ENCODE measurements around the gene USP21. TPM values are rescaled to one million over a fixed set of nuclear protein-coding genes. Genes with fewer than 3 reads are reported as not detected.

USP21 gene
- total and polyA plus RNA-seq, 9 of the 15 experiments (the other 6 are each of a cell fraction or from before 2014, with no cell fraction given): 4.9 to 52.4 (median 21.6) TPM

DNA sequence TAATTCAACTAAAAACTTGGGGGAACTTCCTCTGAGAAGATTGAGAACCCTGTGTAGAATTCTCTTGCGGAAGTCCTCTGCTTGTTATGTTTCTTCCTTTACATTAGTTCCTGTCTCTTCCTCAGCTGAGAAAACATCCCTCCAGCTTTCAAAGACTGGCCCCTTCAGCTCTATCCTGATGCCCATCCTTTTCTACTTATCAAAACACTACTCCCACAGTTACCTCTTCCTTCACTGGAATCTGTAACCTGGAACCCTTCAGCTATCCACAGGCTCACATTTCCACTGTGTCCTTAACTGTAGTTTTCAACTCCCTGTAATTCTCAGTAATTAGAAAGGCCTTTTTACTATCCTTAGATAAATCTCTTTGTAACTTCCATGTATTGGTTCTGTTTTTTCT lies 20.9 kb upstream of the USP21 start (continued):
- TF ChIP-seq, protein P1, sequence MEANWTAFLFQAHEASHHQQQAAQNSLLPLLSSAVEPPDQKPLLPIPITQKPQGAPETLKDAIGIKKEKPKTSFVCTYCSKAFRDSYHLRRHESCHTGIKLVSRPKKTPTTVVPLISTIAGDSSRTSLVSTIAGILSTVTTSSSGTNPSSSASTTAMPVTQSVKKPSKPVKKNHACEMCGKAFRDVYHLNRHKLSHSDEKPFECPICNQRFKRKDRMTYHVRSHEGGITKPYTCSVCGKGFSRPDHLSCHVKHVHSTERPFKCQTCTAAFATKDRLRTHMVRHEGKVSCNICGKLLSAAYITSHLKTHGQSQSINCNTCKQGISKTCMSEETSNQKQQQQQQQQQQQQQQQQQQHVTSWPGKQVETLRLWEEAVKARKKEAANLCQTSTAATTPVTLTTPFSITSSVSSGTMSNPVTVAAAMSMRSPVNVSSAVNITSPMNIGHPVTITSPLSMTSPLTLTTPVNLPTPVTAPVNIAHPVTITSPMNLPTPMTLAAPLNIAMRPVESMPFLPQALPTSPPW (CRISPR knock-in tag; IDR thresholded peaks at IDR 0.05): no peak
- no peak for TF ChIP-seq EGR1 (conservative IDR thresholded peaks at IDR 0.05)

DNA sequence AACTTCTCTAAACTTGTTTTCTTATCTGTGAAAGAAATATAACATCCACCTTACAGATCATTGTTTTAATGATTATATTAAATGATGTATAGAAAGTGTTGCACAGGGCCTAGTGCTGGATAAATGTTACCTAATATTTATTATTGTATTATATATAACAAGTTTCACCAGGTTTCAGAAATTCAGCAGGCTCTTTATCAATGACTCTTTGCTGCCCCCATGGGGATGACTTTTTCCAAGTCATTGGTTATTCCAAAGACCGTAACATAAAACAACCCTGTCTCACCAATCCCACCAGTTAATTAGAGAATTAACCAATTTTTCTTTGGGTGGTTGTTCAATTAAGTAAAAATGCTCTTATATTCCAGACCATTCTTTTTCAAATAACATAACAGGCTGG lies 19.5 kb upstream of the USP21 start:
- no peak overlapping the region for H3K27ac ChIP-seq (ENCODE audit: extremely low read depth, low read depth, low read length)
- TF ChIP-seq ADNP (tag; IDR thresholded peaks at IDR 0.05) (no peak), SMAD1 (IDR thresholded peaks at IDR 0.05; ENCODE audit: low read depth, low read length, partially characterized antibody) (no peak), SMARCB1 (IDR thresholded peaks at IDR 0.05; ENCODE audit: insufficient read length, low read depth) (no peak), MEF2D (tag; conservative IDR thresholded peaks at IDR 0.05; ENCODE audit: low read depth) (no peak), PRMT5 (CRISPR knock-in tag; IDR thresholded peaks at IDR 0.05) (no peak), ZNF311 (CRISPR knock-in tag; IDR thresholded peaks at IDR 0.05) (no peak)
- TF ChIP-seq, protein P2, sequence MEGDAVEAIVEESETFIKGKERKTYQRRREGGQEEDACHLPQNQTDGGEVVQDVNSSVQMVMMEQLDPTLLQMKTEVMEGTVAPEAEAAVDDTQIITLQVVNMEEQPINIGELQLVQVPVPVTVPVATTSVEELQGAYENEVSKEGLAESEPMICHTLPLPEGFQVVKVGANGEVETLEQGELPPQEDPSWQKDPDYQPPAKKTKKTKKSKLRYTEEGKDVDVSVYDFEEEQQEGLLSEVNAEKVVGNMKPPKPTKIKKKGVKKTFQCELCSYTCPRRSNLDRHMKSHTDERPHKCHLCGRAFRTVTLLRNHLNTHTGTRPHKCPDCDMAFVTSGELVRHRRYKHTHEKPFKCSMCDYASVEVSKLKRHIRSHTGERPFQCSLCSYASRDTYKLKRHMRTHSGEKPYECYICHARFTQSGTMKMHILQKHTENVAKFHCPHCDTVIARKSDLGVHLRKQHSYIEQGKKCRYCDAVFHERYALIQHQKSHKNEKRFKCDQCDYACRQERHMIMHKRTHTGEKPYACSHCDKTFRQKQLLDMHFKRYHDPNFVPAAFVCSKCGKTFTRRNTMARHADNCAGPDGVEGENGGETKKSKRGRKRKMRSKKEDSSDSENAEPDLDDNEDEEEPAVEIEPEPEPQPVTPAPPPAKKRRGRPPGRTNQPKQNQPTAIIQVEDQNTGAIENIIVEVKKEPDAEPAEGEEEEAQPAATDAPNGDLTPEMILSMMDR (IDR thresholded peaks at IDR 0.05 in 2 of 3, conservative IDR thresholded peaks at IDR 0.05 in 1 of 3; ENCODE audit: insufficient read depth in 2 of 3, low read depth in 1 of 3, low read length in 3 of 3): peak; percentile 55 to 85 (median 59); a peak in 5 of 6 replicates
- TF ChIP-seq, protein P3, sequence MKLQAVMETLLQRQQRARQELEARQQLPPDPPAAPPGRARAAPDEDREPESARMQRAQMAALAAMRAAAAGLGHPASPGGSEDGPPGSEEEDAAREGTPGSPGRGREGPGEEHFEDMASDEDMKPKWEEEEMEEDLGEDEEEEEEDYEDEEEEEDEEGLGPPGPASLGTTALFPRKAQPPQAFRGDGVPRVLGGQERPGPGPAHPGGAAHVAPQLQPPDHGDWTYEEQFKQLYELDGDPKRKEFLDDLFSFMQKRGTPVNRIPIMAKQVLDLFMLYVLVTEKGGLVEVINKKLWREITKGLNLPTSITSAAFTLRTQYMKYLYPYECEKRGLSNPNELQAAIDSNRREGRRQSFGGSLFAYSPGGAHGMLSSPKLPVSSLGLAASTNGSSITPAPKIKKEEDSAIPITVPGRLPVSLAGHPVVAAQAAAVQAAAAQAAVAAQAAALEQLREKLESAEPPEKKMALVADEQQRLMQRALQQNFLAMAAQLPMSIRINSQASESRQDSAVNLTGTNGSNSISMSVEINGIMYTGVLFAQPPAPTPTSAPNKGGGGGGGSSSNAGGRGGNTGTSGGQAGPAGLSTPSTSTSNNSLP (IDR thresholded peaks at IDR 0.05; ENCODE audit: borderline replicate concordance, low read depth, low read length): 0 out of 2 replicates have a peak, but pooled peaks have one; percentile 46
- TF ChIP-seq, protein P4, sequence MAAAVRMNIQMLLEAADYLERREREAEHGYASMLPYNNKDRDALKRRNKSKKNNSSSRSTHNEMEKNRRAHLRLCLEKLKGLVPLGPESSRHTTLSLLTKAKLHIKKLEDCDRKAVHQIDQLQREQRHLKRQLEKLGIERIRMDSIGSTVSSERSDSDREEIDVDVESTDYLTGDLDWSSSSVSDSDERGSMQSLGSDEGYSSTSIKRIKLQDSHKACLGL (CRISPR knock-in tag; IDR thresholded peaks at IDR 0.05; ENCODE audit: borderline replicate concordance, poor library complexity, severe bottlenecking): no peak
- TF ChIP-seq, protein P5, sequence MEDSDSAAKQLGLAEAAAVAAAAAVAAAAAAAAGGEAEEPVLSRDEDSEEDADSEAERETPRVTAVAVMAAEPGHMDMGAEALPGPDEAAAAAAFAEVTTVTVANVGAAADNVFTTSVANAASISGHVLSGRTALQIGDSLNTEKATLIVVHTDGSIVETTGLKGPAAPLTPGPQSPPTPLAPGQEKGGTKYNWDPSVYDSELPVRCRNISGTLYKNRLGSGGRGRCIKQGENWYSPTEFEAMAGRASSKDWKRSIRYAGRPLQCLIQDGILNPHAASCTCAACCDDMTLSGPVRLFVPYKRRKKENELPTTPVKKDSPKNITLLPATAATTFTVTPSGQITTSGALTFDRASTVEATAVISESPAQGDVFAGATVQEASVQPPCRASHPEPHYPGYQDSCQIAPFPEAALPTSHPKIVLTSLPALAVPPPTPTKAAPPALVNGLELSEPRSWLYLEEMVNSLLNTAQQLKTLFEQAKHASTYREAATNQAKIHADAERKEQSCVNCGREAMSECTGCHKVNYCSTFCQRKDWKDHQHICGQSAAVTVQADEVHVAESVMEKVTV (CRISPR knock-in tag; IDR thresholded peaks at IDR 0.05): peak; percentile 57

More for the DNA sequence above, 19.5 kb upstream of the USP21 start:
- Histone ChIP-seq H3K4me1 (replicated peaks in 1 of 2; ENCODE audit: control insufficient read depth in 2 of 2, insufficient read depth in 2 of 2, low read length in 2 of 2) (peaks cover 0 to 4% of the 10 kb centered on the region in 2 experiments; a peak in 3 of 5 replicates), H3K36me3 (ENCODE audit: control insufficient read depth, insufficient read depth, low read length) (peaks cover 2% of the 10 kb centered on the region; the same call in 1 of the 3 replicates), H4K20me1 (replicated peaks; ENCODE audit: control insufficient read depth, insufficient read depth, low read length) (no peaks in the 10 kb centered on the region), H3K4me2 (ENCODE audit: insufficient read depth, low read length) (no peak overlapping the region), H3K27me3 (ENCODE audit: control insufficient read depth in 2 of 2, insufficient read depth in 2 of 2, low read length in 2 of 2) (no peaks in the 10 kb centered on the region), H2AFZ (ENCODE audit: low read depth, low read length) (no peak overlapping the region), H3K79me2 (ENCODE audit: control insufficient read depth, insufficient read depth, low read length) (peaks cover 4% of the 10 kb centered on the region; the same call in 1 of the 3 replicates), H3K9ac (ENCODE audit: insufficient read depth in 1 of 2, low read depth in 2 of 2, low read length in 2 of 2) (no peak overlapping the region), H3K9me3 (replicated peaks; ENCODE audit: control insufficient read depth, insufficient read depth, low read depth, low read length) (no peaks in the 10 kb centered on the region), H3K4me3 (no peak overlapping the region), H3K9me1 (ENCODE audit: control insufficient read depth, insufficient read depth, low read length) (no peaks in the 10 kb centered on the region)
- intact Hi-C loops (cut with micrococcal nuclease): loop anchor here (1.0 to 10.0 kb wide), 5 partner anchors 38 to 415 kb away; partner anchors contain the start of gene B4GALT3
- peak in 3 of 4 experiments; percentile 43 to 68 (median 60) for DNase-seq (ENCODE audit: extremely low read depth in 1 of 4, low spot score in 3 of 4)
- ATAC-seq: peak; percentile 88
- BruUV-seq (replicated peaks): no TSS peak
- in situ Hi-C loops (cut with MboI): no loop called here
- peak; percentile 76 for FAIRE-seq
- 57% methylated on average over 1 of the region's 1 CpG for WGBS (ENCODE audit: insufficient coverage, low coverage, missing lambda C conversion rate)
- ChIA-PET POLR2A (interaction anchor here (0.6 to 1.7 kb wide), 2 partner anchors 14 to 93 kb away, joined by 3 to 8 read pairs; partner anchors contain the start of gene UFC1), CTCF (ENCODE audit: low intra/inter-chr PET ratio) (interaction anchor here (0.7 to 2.2 kb wide), 4 partner anchors 68 to 414 kb away, joined by 3 to 15 read pairs (median 6); no protein-coding TSS in a partner anchor)
